Tibial nerve (tissue), 3 donors: Measurements from ENCODE around the gene SEC24B.

Experiments
- POLR2A ChIP-seq, 2 donors: fragments of 450-650 bp; IDR thresholded peaks; one replicate each; pipeline ENCODE4 v1.6.1; 2017; ENCODE audit warnings: antibody characterized with exemption in 2 of 2, mild to moderate bottlenecking in 2 of 2, moderate library complexity in 2 of 2
- TF ChIP-seq, protein P1 (sequence below), 5 experiments: fragments of 200-600 bp in 3 of 5; fragments of 450-650 bp in 2 of 5; sonication (generic) in 3 of 5; IDR thresholded peaks; one replicate each; pipeline ENCODE4 v1.5.1; 2016 to 2019; ENCODE audit warnings: antibody characterized with exemption in 5 of 5, mild to moderate bottlenecking in 3 of 5, moderate library complexity in 2 of 5

DNA sequence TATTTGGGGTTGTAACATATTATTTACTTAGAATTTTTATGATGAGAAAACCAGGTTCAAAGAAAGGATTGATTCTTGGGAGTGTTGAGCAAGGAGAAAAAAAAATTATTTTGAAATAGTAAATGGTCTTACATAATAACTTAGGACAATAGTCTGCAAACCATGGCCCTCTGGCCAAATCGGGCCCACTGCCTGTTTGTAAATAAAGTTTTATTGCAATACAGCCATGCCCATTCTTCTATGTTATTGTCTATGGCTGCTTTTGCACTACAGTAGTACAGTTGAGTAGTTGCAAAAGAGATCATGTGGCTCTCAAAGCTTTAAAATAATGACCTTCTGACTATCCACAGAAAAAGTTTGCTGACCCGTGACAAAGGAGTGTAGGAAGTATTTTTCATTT is 63.3 kb downstream of the SEC24B start:
- TF ChIP-seq, protein P1, sequence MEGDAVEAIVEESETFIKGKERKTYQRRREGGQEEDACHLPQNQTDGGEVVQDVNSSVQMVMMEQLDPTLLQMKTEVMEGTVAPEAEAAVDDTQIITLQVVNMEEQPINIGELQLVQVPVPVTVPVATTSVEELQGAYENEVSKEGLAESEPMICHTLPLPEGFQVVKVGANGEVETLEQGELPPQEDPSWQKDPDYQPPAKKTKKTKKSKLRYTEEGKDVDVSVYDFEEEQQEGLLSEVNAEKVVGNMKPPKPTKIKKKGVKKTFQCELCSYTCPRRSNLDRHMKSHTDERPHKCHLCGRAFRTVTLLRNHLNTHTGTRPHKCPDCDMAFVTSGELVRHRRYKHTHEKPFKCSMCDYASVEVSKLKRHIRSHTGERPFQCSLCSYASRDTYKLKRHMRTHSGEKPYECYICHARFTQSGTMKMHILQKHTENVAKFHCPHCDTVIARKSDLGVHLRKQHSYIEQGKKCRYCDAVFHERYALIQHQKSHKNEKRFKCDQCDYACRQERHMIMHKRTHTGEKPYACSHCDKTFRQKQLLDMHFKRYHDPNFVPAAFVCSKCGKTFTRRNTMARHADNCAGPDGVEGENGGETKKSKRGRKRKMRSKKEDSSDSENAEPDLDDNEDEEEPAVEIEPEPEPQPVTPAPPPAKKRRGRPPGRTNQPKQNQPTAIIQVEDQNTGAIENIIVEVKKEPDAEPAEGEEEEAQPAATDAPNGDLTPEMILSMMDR (IDR thresholded peaks at IDR 0.05), result no peak
- no peak for TF ChIP-seq POLR2A (IDR thresholded peaks at IDR 0.05)
